Inflammatory macrophage treated with lipopolysaccharide for 1 hour (primary cell): ENCODE measurements around the gene PRKN.

Experiments
- DNase-seq, 2 donors: peaks; one replicate each; pipeline ENCODE4 v3.0.0-alpha.2; 2020 to 2022

The PRKN gene

DNA sequence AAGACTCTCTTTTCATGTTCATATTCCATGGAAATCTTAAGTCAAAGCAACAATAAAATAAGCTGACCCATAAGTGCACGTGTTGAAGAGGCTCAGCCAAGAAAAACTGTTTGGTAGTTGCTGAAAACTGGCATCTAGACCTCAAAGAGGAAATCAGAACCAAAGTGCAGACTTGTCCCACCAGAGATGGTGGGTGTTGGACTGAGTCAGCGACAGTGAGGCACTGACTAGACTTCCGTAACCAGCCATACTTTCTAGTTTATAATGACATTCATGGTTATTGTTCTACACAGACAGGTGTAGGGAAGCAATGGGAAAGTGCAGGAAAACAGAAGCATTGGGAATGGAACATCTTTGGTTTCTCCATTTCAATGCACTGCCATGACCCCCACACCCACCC is 1278.0 kb downstream of the PRKN start:
- no peak for DNase-seq

DNA sequence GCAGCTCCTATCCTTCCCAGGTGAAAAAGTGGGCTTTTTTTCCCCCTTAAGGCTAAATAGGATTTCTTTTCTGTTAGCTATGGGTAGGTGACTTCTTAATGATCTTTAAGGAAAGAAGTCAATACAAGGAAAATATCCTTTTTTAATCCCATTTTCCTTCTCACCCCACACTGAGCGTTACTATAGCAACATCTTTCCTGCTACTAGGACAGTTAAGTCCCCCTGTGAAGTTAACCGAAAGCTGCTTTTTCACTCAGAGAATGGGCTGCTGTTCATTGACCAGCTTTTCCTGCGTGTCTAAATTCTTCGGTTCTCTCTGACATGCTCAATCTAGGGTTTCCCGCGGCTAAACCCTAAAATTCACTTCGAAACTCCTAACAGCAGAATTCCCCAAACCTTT is 1280.6 kb downstream of the PRKN start:
- DNase-seq, result no peak

DNA sequence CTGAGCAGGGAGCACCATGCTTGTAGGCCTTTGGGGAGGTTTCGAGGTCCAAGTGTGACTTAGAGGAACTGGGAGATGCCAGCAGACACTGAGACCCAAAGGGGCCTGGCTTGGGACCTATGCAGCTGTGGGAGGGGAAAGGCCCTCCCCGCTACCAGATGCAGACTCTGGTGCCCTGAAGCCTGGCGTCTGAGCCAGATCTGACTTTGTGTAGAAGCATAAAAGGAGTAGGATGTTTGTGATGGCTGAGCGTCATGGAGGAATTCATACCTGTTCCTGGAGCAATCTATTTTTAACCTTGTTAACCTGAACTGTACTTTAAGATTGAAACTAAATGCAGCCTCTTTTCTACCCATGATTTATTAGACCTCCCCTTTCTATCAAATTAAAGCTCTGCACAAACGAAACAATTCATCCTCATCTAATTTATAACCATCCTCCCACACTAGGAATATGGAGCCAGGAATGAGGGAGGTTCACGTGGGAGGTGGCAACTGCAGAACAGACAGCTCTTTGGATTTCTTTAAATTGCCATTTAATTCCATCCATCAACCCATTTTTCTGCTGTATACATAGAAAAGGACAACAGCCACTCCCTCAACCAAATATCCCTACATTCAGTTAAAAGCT is 1281.2 kb downstream of the PRKN start:
- no peak for DNase-seq

DNA sequence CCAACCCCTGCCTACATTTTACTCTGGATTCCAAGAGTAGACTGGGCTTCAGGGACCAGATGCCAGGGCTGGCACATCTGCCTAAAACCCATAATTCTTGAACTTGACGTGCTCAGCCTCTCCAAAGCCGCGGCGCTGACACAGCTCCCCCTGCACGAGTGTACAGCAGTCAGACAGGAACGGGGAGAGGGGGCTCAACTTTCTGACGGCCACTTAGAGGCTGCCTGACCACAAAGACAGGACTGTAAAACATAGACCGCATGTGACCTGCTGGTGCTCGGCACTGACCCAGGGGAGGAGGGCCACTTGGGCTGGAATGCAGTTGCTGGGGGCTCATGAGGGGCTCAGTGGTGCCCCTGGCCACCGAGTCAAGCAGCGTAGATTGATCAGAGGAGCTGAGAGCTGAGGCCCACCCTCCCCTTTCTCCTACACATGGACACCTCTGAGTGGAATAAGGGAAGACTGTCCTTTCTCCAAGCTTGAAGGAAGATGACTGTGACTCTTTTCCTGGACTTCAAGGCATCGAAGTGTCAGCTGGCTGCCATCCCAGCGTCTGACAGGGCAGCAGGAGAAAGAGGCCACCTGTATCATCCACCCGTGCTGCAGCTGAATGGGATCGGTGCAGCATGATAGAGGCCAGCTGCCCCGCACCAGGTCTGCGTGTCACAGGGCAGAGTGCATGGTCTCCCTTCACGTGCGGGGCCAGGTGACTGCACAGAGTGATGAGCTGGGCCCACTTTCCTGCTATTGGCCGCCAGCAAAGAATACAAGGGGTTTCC is 1282.4 kb downstream of the PRKN start:
- DNase-seq, result no peak

DNA sequence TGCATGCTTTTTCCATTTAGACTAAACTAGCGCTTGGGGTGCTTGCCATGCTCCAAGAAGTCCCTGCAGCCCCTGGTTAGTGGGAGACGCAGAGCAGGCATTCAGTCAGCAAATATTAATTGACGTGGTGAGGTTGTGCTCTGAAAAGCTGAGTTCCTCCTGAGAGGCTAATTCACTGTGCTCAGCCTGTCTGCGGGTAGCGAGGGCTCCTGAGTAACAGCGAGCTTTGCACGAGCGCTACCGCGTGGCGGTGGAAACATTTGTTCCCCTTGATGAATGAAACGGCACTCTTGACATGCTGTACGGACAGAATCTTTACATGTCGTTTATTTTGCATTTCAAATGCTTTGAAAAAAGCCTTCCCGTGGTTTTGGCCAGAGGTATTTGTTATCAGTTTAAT is 1283.1 kb downstream of the PRKN start:
- DNase-seq, result no peak

DNA sequence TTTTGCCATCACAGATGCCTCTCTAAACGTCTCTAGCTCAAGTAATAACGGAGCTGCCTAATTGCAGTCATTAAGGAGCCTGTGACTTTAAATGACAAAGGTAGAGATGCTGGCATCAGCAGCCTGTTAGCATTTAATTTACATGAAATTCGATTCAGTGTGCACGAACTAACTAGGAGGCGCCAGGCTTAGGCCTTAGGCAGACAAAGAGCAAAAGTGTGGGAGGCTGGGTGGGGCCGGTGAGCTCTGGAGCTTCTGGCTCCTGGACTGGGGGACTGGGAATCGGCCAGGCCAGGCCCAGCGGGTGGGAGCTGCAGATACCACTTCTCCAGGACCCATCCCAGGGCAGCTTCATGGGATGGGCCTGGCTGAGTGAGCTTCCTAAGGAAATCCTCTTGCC is 1283.7 kb downstream of the PRKN start:
- DNase-seq, result no peak

DNA sequence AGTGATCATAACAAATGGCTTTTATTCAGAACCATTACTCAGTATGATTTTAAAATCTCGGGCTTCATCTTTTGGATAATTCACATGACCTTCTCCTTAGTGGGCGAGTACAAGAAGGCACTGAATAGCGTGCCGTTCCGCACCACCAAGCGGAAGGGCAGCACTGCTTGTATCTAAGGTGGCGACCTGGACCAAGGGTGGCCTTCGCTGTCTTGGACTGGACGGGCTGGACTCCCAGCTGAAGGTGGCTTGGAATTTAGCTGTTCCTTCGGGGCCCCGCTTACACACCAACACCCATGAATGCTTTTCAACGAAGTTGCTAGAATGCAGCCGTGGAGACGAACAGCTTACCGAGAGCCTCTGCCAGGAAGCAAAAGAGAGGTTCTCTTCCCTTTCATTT is 1285.1 kb downstream of the PRKN start:
- no peak for DNase-seq

DNA sequence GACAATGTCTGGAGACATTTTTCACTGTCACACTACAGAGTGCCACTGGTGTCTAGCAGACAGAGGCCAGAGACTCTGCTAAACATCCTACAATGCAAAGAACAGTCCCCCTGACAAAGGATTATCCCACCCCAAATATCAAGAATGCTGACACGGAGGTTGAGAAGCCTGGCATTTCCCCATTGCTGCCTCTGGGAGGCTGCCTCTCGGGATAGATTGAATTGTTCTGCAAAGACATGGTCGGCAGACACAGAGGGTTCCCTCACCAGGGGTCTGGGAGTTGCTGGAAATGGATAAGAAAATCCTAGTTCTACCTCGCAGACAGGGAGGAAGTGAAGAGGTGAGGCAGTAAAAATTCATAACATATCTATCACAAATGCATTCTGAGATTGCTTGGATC is 1287.3 kb downstream of the PRKN start:
- DNase-seq, result no peak

DNA sequence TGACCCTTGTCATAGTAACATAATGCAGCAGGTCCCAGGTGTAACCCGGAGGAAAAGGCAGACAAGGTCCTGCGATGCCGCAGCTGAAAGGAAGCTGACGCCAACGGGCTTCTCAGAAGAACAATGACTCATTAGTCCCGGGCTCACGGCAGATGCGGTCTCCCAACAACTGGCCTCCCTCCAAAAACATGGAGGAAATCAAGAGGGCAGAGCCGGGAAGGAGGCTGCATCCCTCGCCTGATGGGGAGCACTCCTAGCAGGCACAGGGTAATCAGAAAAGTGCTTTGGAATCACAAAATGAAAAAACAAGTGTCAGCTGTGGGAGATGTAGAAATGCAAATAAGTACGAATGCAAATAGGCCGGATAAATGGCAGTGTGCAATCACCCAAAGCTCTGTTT is 1288.5 kb downstream of the PRKN start:
- no peak for DNase-seq

DNA sequence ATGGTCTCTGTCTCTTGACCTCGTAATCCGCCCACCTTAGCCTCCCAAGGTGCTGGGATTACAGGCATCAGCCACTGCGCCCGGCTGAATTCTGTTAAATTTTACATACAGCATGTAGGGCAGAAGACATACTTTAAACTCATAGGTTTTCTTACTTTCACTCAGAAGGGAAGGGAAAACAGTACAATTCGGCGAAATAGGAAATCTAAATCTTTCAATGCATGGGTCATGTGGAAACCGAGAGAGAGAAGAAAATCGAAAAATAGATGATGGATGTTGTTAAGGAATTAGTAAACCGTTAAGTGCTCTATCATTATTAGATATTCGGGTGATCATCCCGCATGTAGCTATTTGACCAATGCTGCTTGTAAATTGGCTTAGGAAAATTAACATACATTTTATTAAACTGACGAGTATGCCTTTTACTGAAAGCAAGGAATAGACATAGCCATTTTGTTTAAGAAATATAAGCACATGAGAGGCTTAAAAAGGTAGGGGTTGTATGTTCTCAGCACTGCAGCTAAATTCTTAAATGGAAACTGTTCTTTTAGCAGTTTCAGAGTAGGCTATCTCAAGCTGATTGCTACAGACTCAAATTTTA is 1289.0 kb downstream of the PRKN start:
- DNase-seq, result no peak

DNA sequence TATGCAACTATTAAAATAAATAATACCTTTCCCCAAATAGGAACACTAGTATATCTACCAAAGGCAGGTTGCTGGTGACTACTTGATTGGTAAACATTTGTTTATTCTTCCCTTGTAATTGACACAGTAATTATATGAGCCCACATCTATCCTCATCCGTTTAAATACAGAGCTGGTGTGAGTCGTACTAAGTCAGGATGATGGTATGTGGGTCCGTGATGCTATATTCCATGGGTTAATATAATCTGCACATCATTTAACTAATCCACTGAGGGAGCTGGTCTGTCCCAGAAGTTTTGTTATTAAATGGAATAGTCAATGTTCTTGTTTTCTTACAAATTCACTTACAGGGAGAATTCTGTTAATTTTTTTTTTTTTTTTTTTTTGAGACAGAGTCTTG is 1289.7 kb downstream of the PRKN start:
- DNase-seq, result no peak

DNA sequence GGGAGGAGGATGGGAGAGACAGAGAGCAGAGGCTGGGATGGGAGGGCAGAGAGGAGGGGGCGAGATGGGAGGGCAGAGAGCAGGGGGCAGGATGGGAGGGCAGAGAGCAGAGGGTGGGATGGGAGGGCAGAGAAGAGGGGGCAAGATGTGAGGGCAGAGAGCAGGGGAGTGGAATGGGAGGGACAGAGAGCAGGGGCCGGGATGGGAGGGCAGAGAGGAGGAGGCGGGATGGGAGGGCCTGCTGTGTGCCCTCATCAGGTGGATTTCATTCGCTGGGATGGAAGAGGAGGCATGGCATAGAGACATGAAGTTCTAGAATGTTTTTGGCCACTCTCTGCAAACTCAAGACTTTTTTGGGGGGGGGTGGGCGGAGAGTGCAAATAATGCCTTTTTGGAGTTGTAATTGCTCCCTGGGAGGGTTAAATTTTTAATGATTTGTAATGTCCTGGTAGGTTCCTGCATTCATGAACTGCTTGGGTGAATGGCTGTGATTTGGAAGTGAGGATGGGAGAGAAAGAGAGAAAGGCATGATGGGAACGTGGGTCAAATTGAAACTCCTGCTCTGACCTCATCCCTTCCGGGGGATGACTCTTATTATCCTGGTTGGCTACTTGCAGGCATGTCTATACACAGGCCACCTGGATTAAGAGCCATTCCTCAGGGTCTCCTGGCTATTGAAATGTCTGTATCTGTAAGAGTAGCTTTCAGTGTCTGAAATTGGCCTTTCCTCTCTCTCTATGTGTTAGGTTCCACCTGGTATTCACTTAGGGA is 1291.3 kb downstream of the PRKN start:
- DNase-seq, result no peak

DNA sequence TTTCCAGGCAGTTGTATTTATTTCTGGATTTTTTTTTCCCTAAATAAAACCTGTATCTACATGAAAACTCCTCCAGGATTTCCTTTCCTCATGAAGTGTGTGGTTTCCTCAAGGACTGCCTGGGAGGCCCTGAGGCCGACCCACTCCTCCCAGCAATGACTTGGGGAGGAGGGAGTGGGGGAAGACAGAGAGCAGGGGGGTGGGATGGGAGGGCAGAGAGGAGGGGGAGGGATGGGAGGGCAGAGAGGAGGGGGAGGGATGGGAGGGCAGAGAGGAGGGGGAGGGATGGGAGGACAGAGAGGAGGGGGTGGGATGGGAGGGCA is 1291.9 kb downstream of the PRKN start:
- no peak for DNase-seq

DNA sequence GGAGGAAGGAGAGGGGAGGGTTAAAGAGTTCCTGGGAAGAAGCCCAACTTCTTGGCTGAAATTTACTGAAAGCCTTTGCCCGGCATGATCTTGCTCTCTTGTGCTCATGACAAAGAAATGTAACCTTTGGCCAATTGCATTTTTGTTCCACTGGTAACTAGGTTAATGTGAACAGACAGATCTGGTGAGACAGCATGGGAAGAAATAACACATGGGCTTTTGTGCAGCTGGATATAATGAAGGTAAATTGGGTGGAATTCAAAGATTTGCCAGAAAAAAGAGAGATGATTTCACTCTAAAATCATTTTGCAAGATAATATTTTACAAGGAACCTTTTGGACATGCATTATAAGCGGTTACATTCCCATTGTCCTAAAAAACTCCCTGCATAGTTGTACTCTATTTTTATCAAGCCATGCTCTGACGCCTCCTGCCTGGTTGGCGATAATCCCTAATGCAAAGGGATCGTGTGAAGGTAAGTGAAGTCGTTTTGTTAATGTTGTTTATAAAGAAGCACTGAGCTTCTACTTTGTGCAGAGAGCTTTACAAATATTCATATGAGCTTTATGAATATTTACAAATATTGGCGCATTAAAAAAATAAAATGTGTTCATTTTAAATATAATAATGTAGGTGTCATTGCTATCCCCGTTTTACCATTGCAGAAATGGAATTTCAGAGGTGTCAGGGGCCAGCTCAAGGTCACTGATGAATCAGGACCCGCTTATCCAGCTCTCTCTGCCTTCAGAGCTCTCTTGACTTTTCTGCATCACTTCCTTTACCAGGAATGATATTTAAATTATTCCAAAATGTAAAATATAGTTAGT is 1292.4 kb downstream of the PRKN start:
- no peak for DNase-seq

DNA sequence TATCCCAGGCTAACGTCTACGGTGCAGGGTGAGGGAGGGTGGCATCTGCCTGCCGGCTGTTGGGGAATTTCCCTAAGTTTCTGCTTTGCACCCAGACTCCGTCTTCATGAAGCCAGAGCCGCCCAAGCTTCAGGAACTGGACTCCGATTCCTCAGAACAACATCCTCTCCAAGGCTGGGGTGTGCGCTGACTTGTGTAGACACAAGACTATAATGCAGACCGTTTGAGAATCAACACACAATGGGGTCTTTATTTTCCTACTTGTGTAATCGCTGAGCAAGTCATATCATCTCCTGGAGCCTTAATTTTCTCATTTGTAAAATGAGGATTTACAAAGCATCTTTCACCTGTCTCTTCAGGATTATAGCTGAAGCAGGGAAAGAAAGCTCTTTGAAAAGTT is 1293.2 kb downstream of the PRKN start:
- no peak for DNase-seq

DNA sequence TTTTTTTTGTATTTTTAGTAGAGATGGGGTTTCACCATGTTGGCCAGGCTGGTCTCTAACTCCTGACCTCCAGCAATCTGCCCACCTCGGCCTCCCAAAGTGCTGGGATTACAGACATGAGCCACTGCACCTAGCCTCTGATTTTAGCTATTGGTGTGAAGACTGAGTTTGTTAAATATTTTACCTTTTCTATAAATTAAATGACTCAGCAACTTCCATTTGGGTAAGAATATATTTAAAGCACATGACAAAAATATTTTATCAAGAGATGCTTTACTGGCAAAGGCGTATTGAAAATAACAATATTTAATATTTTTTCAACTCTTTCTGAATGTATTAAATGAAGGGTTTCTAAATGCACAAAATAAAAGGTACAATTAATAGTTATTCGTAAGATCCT is 1295.0 kb downstream of the PRKN start:
- no peak for DNase-seq

DNA sequence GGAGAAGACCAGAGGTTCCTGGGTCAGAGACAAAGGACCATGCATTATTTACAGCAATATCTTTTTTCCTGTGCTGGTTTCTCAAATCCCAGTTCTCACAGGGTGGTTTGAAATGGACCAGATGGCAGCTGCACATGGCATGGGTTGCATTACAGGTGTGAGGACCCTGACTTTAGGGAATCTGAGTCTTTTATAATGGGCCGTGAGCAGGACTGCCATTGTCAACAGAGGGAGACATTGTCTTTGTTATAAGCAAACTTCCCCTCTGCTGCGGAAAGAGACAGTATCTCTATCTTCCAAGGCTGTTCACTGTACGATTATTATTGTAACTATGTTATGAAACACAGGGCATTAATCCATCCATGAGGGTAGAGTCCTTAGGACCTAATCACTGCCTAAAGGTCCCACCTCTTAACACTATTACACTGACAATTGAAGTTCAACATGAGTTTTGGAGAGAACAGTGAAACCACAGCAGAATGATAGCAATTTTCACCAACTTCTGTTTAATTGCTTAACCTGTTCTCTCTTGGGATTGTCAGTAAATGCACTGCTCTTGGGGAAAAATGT is 1297.6 kb downstream of the PRKN start:
- no peak for DNase-seq

DNA sequence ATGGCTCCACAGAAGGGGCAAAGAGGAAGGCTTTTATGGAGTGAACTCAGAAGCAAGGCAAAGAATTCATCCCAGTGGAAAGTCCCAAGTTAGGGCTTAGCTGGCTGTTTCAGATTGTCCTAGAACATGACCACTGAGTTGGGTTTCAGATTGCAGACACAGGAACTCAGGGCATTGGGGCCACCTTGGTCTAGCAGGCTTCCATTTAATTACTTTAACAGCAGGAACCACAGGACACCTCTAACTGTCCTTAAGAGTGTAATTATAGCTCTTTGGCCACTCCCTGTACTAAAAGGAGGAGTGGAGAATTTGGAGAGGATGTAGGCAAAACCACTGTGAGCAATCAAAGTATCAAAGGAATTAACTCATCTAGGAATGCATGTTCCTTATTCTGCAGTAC is 1303.1 kb downstream of the PRKN start:
- DNase-seq, result no peak

DNA sequence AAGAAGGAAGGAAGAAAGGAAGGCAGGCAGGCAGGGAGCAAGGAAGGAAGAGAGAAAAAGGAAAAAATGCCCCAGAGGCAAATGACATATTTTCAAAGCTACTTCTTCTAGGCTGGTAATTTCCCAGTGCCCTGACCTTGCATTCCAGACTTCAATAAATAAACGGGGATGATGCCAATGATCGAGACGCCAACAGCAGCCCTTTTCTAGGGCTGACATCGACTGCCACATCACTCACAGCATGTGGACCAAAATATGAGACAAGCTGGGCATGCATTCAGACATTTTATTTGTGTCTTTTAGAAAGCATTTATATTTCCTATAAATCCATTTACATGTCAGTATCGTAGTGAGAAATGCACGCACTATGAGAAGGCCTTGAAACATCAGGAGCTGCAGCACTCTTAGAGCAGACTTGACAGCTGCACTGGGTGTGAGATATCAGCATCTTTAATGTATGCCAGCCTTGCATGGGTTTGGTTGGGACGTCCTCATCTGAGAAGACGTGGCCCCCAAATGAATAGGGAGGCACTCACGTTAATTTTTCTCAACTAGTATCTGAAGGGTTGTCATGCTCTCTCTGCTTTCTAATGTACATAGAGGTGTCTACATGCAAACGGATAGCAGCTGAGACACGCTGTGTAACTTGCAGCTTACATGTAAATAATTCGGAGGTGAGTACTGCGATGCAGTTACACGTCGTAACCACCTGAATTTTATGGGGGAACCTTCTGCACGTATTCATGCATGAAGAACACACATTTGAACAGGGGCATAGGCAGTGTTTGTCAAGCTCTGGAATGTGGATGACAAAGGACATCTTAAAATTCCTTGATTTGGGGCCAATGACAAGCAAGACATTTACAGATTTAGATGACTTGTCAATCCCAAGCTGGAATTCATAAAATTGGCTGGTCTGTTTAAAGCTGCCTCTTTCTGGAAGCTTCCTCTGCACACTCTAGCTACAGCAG is 1304.6 kb downstream of the PRKN start:
- no peak for DNase-seq

DNA sequence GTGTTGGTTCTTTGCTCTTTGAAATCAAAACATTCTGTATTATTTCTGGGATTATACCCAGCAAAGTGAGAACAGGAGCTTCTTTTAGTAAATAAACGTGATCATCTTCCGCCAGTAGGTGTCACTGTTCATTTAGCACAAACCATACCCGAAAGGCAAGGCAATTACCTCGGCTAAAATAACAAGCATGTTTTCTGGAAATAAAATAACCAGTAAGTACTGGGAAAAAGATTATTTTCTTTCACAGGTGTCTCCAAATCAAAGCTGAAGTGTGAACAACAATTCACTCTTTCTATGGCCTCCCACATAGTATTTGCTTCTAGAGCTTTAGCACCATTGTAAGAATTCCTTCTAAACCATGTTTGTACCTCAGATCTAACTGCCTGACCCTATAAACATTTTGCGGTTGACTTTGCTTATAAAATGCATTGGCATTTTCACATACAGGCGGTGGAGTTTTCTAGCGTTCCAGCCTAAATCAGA is 1309.1 kb downstream of the PRKN start:
- DNase-seq, result peak; percentile 6 to 69
